GM18861 (cell line): ENCODE measurements around the gene TSTD1.
"Not testable (repeated sequence)": the region's sequence is repeated elsewhere in the genome, so short reads cannot be mapped to it uniquely, and the experiment has no call there.

Experiments
- ATAC-seq: cut with Tn5 transposase; IDR thresholded peaks from one replicate; pipeline ENCODE4 v1.9.1; 2021; ENCODE audit not compliant: unreplicated experiment

Gene TSTD1

DNA sequence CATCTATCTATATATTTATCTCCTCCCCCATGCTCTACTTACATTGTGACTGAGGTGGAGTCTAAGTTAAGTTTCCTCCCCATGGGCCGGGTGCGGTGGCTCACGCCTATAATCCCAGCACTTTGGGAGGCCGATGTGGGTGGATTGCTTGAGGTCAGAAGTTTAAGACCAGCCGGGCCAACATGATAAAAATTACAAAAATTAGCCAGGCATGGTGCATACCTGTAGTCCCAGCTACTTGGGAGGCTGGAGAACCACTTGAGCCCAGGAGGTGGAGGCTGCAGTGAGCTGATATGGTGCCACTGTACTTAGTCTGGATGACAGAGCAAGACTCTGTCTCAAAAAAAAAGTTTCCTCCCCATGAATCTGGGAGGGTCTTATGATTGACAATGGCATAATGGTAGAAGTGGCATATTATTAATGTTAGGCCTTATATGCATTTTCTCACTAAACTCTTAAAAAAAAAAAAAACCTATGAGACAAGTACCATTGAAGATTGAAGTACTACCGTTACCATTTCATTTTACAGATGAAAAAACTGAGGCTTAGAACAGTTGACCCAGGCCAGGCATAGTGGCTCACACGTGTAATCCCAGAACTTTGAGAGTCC, 29.1 kb downstream of the TSTD1 start:
- ATAC-seq = no peak

DNA sequence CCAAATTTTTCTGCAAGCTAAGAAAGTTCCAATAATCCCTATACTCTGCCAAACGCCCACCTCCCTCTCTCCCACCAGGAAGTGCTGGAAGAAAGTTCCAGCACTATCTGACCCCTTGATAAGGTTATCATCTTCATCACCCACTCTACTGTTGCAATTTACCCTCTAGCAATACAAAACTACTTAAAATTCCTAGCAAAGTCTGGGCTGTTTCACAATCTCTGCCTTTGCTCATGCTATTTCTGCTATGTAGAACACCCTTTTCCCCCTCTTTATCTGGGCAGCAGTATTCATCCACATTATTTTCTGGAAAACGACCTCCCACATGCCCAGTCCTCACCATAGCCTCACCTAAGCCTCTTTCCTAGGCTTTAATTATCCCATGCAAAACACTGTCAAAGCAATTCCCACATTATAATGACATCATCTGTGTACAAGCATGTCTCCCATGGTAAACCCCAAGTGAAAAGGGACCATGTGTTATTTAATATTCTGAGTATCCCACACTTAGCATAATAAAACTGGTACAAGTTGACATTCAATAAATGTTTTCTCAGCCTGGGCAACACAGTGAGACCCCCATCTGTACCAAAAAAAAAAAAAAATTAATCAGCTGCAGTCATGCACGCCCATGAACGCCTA, 29.8 kb downstream of the TSTD1 start:
- no peak for ATAC-seq

DNA sequence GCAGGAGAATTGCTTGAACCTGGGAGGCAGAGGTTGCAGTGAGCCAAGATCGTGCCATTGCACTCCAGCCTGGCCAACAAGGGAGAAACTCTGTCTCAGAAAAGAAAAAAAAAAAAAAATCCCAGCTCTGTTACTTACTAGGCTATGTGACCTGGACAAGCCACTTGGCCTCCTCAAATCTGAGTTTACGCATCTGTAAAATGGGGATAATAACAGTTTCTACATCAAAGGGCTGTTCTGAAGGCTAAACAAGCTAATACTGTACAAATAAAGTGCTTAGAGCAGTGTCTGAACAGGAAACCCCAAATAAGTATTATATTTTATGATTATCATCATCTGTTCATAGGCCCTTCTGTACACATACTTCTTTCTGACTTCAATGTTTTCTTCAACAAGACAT, 31.4 kb downstream of the TSTD1 start:
- ATAC-seq = no peak

DNA sequence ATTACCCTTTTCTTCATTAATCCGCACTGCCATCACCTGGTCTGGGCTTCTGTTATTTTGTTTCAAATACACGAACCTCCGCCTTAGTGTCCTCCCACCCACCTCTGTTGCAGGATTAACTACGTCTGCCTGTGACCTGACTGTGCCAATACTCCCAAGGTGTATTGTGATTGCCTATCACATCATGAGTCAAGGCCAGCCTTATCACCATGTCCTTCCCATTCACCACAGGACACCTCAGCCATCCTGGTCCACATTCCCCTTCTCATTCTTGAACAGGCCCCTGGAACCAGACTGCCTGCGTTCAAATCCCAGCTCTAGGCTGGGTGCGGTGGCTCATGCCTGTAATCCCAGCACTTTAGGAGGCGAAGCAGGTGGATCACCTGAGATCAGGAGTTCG, 32.2 kb downstream of the TSTD1 start:
- no peak for ATAC-seq

DNA sequence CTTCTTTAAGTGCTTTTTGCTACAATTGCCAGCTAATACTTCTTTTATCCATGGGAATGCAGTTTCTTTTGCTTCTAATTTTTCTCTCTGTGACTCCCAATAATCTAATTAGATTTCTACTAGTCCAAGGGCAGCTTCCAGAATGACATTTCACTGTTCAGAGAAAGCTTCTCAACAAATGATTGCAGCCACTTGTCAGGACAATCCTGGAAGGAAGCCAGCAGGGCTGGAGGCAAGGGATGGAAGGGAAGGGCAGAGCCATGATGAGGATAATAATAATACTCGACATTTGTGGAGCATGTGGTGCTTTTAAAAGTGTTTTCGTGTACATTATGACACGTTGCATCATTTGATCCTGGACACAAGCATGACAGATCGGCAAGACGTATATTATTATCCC, 37.2 kb downstream of the TSTD1 start:
- no peak for ATAC-seq

DNA sequence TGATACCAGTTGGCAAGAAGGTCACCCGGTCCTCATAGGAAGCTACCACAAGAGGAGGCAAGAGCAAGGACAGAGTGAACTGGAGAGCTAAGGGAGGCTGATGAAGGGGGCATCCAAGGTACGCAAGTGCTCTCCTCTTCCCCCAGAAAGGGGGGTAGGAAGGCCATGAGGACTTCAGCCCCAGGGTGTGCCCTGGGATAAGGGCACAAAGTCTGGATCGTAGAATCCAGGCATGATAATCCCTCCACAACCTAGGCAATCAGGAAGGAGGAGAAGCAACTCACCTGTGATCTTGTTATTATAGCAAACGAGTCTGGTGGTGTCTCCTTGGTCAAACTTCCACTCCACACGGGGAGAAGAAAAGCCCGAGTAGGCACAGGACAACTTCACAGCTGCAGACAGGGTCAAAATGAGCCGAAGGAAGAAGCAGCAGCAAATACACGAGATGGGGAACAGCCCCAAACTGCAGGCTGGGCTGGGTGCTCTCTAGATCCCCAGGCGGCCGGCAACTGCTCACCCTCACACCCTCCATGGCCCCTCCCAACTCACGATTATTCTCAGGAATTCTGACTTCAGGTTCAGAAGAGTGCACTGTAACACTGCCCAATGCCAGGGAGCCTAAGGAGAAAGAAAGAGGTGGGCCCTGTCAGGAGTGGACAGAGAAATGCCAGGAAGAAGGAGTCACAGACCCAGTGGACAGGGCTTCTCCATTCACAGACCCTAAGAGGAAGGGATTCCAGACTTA, 37.9 kb downstream of the TSTD1 start:
- no peak for ATAC-seq

DNA sequence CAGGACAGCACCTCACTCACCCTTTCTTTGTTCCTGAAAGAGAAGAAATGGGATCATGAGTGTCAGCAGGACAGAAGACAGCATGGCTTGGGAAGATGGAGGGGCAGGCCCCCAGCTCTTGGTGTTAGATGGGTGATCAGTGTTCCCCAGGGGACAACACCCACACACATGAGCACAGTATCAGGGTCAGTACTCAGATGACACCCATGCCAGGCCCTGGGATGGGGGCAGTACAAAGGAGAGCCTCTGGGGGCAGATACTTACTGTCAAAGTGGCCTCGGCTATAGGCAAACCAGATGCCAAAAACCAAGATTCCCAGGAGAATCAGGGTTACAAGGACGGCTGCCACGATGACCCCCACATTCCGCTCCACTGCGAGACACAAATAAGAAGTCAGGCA, 39.4 kb downstream of the TSTD1 start:
- no peak for ATAC-seq

DNA sequence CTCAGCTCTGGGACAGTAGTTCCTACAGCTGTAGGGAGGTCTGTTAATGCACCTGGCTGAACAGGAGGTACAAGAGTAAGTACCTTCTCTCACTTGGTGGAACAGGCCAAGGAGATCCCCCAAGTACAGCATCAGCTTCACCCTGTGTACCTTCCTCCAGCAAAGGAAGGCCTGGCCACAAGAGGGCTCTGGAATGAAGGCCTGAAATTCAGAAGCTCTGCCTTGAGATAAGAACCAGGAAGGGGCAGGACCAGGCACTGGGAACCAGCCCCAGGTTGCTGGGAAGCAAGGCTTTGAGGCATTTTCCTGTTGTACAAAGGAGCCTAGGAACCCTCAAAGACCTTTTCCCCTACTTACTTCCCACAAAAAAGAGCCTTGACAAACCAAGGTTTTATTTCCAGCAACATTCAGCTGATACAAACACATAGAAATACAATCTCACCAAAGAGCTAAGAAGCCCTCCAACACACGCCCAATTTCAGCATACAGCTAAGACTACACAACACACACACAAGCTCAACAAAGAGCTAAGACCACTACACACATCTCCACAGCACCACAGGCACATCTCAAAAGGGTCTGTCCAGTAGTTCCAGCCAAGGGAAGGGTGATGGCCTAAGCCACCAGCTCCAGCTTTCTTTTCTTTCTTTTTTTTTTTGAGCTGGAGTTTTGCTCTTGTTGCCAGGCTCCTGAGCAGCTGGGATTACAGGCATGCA, 41.3 kb downstream of the TSTD1 start:
- ATAC-seq = no peak

DNA sequence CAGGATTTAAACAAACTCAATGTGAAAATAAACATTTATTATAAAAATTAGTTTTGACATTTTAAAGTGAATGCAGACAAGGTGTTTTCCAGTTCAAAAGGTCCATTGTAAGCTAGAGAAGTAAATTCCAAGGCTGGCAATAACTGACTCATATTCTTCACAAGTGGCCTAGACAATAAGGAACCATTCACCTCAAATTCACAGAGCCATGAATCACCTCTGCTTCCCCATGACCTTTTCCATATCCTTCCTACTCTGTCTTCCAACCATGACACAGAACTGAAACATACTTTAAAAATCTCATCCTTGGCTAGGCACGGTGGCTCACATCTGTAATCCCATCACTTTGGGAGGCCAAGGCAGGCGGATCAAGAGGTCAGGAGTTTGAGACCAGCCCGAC, 42.6 kb downstream of the TSTD1 start:
- no peak for ATAC-seq

DNA sequence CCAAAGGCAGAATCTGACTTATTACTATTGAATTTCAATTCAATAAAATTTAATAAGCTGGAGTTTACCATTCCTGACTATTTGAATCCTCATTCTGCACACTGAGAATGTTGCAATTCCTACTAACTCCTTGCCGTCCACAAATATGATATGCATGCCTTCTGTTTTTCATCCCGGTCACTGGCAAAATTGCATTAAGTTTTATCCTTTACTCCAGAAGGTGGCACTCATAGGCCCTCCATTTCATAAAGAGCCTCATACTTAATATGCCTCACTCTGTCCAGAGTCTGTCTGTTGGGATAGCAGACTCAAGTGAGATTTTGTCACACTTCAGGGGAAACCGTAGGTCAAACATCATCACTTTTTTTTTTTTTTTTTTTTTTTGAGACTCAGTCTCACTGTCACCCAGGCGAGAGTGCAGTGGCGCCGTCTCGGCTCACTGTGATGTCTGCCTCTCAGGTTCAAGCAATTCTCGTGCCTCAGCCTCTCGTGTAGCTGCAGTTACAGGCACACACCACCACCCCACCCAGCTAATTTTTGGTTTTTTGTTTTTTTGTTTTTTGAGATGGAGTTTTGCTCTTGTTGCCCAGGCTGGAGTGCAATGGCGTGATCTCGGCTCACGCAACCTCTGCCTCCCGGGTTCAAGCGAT, 45.1 kb downstream of the TSTD1 start:
- ATAC-seq = no peak

DNA sequence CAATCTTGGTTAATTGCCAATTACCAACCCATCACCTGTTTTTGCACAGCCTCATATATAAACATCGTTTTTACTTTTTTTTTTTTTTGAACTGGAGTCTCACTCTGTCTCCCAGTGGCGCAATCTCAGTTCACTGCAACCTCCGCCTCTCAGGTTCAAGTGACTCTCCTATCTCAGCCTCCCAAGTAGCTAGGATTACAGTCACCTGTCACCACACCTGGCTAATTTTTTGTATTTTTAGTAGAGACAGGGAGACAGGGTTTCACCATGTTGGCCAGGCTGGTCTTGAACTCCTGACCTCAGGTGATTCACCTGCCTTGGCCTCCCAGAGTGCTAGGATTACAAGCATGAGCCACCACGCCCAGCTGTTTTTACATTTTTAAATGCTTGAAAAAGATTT, 46.7 kb downstream of the TSTD1 start:
- ATAC-seq = not testable (repeated sequence)
